SKM-1 treated with dmso at 0.1 percent for 144 hours (cell line): Measurements from ENCODE around the gene KIF20A.
"Not testable (repeated sequence)": the region's sequence is repeated elsewhere in the genome, so short reads cannot be mapped to it uniquely, and the experiment has no call there.

Source experiments
- DNase-seq: peaks from one replicate; lab custom pipeline; 2025; ENCODE audit not compliant: unreplicated experiment; lab: John Stamatoyannopoulos, UW

Gene KIF20A

DNA sequence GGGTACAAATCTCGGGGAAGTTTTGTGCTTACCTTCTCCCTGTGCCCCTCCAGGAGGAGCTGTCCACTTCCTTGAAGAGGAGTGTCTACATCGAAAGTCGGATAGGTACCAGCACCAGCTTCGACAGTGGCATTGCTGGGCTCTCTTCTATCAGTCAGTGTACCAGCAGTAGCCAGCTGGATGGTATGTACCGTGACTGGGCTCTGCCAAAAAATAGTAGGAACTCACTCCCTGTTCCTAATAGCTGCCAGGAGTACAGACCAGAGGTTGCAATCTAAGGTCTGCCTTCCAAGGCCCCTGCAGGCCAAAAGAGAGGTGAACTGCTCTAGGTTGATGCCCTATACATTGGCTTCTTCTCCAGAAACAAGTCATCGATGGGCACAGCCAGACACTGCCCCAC is 3.9 kb downstream of the KIF20A start:
- no peak for DNase-seq

GRCh38 chr5:138186002-138186447 is 7.1 kb downstream of the KIF20A start:
- peak; percentile 89 for DNase-seq

- DNase-seq, result no peak
Observed at GRCh38 chr5:138188626-138189025, 9.7 kb downstream of the KIF20A start.

GRCh38 chr5:138192826-138193225 is 13.9 kb downstream of the KIF20A start:
- DNase-seq, result no peak

GRCh38 chr5:138193859-138194258 is 14.9 kb downstream of the KIF20A start:
- not testable (repeated sequence) for DNase-seq

DNA sequence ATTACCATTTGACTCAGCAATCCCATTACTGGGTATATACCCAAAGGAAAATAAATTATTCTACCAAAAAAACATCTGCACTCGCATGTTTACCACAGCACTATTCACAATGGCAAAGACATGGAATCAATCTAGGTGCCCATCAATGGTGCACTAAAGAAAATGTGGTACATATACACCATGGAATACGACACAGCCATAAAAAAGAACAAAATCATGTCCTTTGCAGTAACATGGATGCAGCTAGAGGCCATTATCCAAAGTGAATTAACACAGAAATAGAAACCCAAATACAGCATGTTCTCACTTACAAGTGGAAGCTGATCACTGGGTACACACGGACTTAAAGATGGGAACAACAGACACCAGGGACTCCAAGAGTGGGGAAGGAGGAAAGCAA is 32.1 kb downstream of the KIF20A start:
- DNase-seq, result no peak

DNA sequence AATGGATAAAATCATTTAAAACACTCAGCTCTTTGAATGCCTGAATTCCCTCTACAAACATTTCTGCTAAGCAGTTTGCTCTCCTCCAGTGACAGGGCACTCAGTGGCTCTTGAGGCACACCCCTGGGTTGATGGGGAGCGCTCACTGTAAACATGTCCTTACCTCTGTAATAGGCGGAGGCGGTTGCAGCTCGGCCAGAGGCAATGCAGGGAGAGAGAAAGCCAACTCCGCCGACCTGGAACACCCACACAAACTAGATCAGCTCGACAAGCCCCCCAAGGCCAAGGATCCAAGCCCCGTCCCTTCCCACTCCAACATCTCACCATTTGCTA is 33.9 kb downstream of the KIF20A start:
- no peak for DNase-seq

DNA sequence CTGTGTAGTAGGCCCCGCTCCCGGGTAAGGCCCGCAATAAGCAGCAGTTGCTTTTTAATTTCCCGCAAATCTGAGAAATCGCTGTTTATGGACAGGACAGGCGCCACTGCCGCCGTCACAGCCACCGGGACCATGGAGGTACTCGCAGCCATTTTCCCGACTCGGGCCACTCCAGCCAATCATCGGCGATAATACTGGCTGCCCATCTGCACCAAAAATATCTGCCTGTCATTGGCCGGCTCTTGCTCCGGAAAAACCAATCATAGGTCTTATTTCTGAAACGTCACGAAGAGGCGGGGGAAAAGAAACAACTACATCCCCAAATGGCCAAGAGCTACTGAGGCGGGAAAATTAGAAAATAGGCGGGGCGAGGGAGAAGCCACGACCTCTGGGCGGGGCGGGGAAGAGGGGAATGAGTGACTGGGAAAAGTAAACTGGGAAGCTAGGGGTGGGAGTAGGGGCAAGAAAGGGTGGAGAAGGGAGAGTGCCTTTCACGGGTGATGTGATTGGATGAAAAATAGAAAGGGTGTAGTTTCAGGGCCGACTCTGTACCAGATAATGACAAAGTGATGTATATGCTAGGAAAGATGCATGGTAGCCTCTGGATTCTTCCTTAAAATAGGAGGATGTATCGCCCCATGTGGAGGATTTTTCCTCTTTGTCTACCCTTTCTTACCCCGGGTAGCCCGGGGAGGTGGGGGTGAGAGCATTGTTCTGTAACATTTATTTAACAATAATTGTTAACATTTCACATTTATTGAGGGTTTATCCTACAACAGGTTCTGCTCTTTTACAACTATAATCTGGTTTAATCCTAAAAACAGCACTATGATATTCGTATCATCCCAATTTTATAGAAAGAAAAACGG is 34.5 kb downstream of the KIF20A start, which contains the start of gene CDC23:
TSS of gene CDC23 (minus strand) at position 163 of the 869 bp plus-strand sequence. CDS start at position 152, 11 bp downstream.
- peak; percentile 98 for DNase-seq

- no peak for DNase-seq
Observed at GRCh38 chr5:138216799-138217198, 37.9 kb downstream of the KIF20A start.

GRCh38 chr5:138223532-138223931 is 44.6 kb downstream of the KIF20A start:
- DNase-seq, result no peak

DNA sequence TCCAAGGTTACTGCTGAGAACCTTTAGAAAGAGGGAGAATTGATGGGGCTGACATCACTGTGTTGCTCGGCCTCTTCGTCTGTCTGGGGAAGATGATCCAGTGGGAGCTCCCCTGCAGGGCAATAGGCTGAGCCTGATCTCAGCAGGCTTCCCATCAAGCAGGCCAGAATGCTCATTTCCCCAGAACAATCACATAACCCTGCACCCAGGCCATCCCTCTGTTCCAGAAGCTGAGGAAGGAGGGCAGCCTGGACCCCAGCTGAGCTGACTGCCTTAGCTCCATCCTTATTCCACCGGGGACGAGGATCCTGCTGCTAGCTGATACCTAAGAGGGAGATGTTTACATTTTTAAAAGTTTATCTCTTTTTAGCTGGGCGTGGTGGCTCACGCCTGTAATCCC is 45.8 kb downstream of the KIF20A start:
- DNase-seq, result no peak

DNA sequence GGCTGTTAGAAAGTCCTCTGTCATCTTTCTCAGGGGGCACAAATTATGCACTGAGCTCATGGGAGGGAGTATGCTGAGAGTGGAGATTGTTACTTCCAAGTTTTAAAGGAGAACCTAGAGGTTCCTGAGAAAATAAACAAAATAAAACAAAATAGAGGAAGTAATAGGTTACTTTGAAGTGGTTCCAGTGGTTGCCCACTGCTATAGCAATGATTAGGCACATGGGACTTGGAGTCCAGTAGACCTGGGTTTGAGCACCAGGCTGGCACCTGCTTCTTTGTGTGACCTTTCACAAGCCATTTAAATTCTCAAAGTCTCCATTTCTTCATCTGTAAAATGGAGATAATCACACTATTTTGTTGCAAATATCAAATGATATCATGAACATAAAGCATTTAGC is 48.0 kb downstream of the KIF20A start:
- DNase-seq, result no peak

GRCh38 chr5:138229387-138229786 is 50.5 kb downstream of the KIF20A start:
- no peak for DNase-seq

DNA sequence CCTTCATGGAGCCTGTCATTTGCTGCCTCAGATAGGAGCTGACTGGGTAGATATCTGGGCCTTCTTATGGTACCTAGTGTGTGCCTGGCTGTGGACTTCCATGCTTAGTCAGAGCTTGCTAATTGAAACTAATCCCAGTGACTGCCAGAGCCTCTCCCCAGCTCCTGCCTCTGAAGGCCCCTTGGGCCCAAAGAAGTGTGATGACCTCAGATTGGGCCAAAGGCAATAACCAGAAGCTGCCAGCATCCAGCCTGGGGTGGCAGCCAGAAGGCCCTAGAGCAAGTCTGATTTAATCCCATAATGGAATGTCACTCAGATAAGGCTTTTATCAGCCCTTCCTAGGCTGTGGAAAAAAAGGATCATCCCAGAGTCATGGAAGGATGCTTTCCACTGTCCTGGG is 51.3 kb downstream of the KIF20A start:
- no peak for DNase-seq

GRCh38 chr5:138230981-138231589 is 52.2 kb downstream of the KIF20A start:
- peak; percentile 10 for DNase-seq

- DNase-seq, result no peak
Observed at GRCh38 chr5:138233280-138233679, 54.4 kb downstream of the KIF20A start.

GRCh38 chr5:138234651-138235050 is 55.7 kb downstream of the KIF20A start:
- no peak for DNase-seq
